Neural progenitor cell (in vitro differentiated cells): ENCODE results near the gene RNF11. TPM values are rescaled to one million over a fixed set of nuclear protein-coding genes. Genes with fewer than 3 reads are reported as not detected.

Experiments used
- DNase-seq: peaks from one replicate; pipeline ENCODE4 v3.0.0-alpha.2; 2016; ENCODE audit warnings: low spot score
- H2AFZ ChIP-seq: fragments of 200-600 bp; sonication (generic); replicated peaks from 2 replicates; pipeline ENCODE4 v1.6.1; 2016; ENCODE audit warnings: antibody characterized with exemption
- H3F3A ChIP-seq: fragments of 200-600 bp; sonication (generic); 2 replicates; pipeline ENCODE4 v1.6.1; 2016; ENCODE audit warnings: antibody characterized with exemption, low read depth
- H3K27ac ChIP-seq: fragments of 200-600 bp; sonication (generic); 2 replicates; pipeline ENCODE4 v1.5.1; 2016; ENCODE audit warnings: mild to moderate bottlenecking
- H3K27me3 ChIP-seq: fragments of 200-600 bp; sonication (generic); 2 replicates; pipeline ENCODE4 v1.6.1; 2016; ENCODE audit warnings: mild to moderate bottlenecking, moderate library complexity
- H3K36me3 ChIP-seq: fragments of 200-600 bp; sonication (generic); 2 replicates; pipeline ENCODE4 v1.5.1; 2016
- H3K4me1 ChIP-seq: fragments of 200-600 bp; sonication (generic); 2 replicates; pipeline ENCODE4 v1.6.1; 2016; ENCODE audit warnings: mixed run types
- H3K4me2 ChIP-seq: fragments of 200-600 bp; sonication (generic); 2 replicates; pipeline ENCODE4 v1.6.1; 2016
- H3K4me3 ChIP-seq: fragments of 200-600 bp; sonication (generic); 2 replicates; pipeline ENCODE4 v1.5.1; 2016
- H3K79me2 ChIP-seq: fragments of 200-600 bp; sonication (generic); 2 replicates; pipeline ENCODE4 v1.6.1; 2016; ENCODE audit warnings: low read depth
- H3K9ac ChIP-seq: fragments of 200-600 bp; sonication (generic); 2 replicates; pipeline ENCODE4 v1.6.1; 2016
- H3K9me3 ChIP-seq: fragments of 200-600 bp; sonication (generic); 2 replicates; pipeline ENCODE4 v1.5.1; 2016; ENCODE audit warnings: low read depth
- H4K20me1 ChIP-seq: fragments of 200-600 bp; sonication (generic); 2 replicates; pipeline ENCODE4 v1.6.1; 2016; ENCODE audit warnings: low read depth
- H3K27ac Mint-ChIP-seq: 3 replicates; pipeline ENCODE4 v1.8.0; 2021; ENCODE audit warnings: mixed read lengths
- H3K27me3 Mint-ChIP-seq: 2 replicates; pipeline ENCODE4 v1.8.0; 2022; ENCODE audit warnings: low read depth, mild to moderate bottlenecking, inconsistent platforms, moderate library complexity, mixed read lengths; ENCODE audit not compliant: insufficient read depth
- H3K36me3 Mint-ChIP-seq: 3 replicates; pipeline ENCODE4 v1.8.0; 2021; ENCODE audit warnings: mixed read lengths
- H3K4me1 Mint-ChIP-seq: 3 replicates; pipeline ENCODE4 v1.8.0; 2021; ENCODE audit warnings: mixed read lengths
- H3K4me3 Mint-ChIP-seq: 3 replicates; pipeline ENCODE4 v1.8.0; 2021; ENCODE audit warnings: mild to moderate bottlenecking, moderate library complexity, mixed read lengths
- H3K9me3 Mint-ChIP-seq: 3 replicates; pipeline ENCODE4 v1.8.0; 2020; ENCODE audit warnings: mixed read lengths
- EZH2 ChIP-seq: fragments of 200-600 bp; sonication (generic); IDR thresholded peaks from 2 replicates; pipeline ENCODE4 v1.6.1; 2017; ENCODE audit warnings: antibody characterized with exemption, mild to moderate bottlenecking, moderate library complexity
- EZH2phosphoT487 ChIP-seq: fragments of 200-600 bp; sonication (generic); IDR thresholded peaks from 2 replicates; pipeline ENCODE4 v1.6.1; 2017; ENCODE audit warnings: antibody characterized with exemption
- total RNA-seq: library from RNA; depleted of rRNA; stranded (reverse); fragments of >200 nt; gene quantifications from 2 replicates; pipeline ENCODE4 v1.2.3, GENCODE V29; 2015; ENCODE audit warnings: low replicate concordance
- TF ChIP-seq, protein P1 (sequence below): fragments of 200-600 bp; sonication (generic); IDR thresholded peaks from 2 replicates; pipeline ENCODE4 v1.5.1; 2017; ENCODE audit warnings: antibody characterized with exemption, mild to moderate bottlenecking

RNF11 gene
- total RNA-seq, 1 donor from 2014 or later: 108 TPM

GRCh38 chr1:51283979-51284378 lies 47.9 kb downstream of the RNF11 start:
- Histone ChIP-seq H3K4me2 (peak overlapping the region; percentile 54), H3K27ac (no peak overlapping the region), H3K27me3 (no peaks in the 10 kb centered on the region), H3K4me3 (no peak overlapping the region), H3K36me3 (no peaks in the 10 kb centered on the region), H2AFZ (no peak overlapping the region), H4K20me1 (peaks cover 7% of the 10 kb centered on the region), H3F3A (peaks cover 11% of the 10 kb centered on the region), H3K4me1 (peaks cover 12% of the 10 kb centered on the region), H3K9ac (no peak overlapping the region), H3K9me3 (no peaks in the 10 kb centered on the region), H3K79me2 (no peaks in the 10 kb centered on the region)
- DNase-seq: no peak
- H3K27ac Mint-ChIP-seq: no peak overlapping the region
- no peak overlapping the region for H3K4me3 Mint-ChIP-seq
- peaks cover 2% of the 10 kb centered on the region for H3K36me3 Mint-ChIP-seq
- TF ChIP-seq, protein P1, sequence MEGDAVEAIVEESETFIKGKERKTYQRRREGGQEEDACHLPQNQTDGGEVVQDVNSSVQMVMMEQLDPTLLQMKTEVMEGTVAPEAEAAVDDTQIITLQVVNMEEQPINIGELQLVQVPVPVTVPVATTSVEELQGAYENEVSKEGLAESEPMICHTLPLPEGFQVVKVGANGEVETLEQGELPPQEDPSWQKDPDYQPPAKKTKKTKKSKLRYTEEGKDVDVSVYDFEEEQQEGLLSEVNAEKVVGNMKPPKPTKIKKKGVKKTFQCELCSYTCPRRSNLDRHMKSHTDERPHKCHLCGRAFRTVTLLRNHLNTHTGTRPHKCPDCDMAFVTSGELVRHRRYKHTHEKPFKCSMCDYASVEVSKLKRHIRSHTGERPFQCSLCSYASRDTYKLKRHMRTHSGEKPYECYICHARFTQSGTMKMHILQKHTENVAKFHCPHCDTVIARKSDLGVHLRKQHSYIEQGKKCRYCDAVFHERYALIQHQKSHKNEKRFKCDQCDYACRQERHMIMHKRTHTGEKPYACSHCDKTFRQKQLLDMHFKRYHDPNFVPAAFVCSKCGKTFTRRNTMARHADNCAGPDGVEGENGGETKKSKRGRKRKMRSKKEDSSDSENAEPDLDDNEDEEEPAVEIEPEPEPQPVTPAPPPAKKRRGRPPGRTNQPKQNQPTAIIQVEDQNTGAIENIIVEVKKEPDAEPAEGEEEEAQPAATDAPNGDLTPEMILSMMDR: no peak
- no peak for TF ChIP-seq EZH2phosphoT487
- no peak for TF ChIP-seq EZH2
- no peaks in the 10 kb centered on the region for H3K27me3 Mint-ChIP-seq
- no peaks in the 10 kb centered on the region for H3K9me3 Mint-ChIP-seq
- peaks cover 7% of the 10 kb centered on the region for H3K4me1 Mint-ChIP-seq

DNA sequence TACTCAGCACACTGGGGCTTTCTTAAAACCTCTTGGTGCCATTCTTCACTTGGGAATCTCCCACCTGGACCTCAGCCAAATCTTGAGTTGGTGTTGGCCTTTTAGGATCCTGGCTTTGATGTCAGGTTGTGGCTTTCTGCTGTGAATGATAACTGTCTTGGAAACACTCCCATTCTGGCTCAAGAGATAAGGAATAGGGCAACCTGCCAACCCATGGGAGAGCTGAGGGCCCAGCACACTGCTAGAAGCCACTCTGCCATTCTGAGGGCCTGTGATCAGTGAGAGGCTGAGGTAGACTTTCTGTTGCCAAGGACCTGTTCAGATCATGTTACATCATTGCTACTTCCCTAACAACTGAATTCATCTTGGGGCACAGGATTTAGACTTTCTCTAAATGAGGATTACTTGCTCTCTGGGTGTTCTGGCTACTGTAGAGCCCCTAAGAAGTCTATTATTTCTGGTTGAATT lies 48.4 kb downstream of the RNF11 start:
- H3K27ac Mint-ChIP-seq: peak overlapping the region; percentile 33
- TF ChIP-seq EZH2phosphoT487 (no peak), EZH2 (no peak)
- TF ChIP-seq, protein P1: no peak
- no peak overlapping the region for H2AFZ ChIP-seq
- no peaks in the 10 kb centered on the region for H3K79me2 ChIP-seq
- H3K4me3 Mint-ChIP-seq: no peak overlapping the region
- H3K36me3 Mint-ChIP-seq: peaks cover 2% of the 10 kb centered on the region
- peak overlapping the region; percentile 54 for H3K4me2 ChIP-seq
- H3K4me3 ChIP-seq: no peak overlapping the region
- H3K36me3 ChIP-seq: no peaks in the 10 kb centered on the region
- no peaks in the 10 kb centered on the region for H3K9me3 Mint-ChIP-seq
- no peak overlapping the region for H3K27ac ChIP-seq
- H3K4me1 ChIP-seq: peaks cover 12% of the 10 kb centered on the region
- H3F3A ChIP-seq: peaks cover 11% of the 10 kb centered on the region
- peaks cover 7% of the 10 kb centered on the region for H4K20me1 ChIP-seq
- DNase-seq: peak; percentile 40
- H3K4me1 Mint-ChIP-seq: peaks cover 7% of the 10 kb centered on the region
- no peaks in the 10 kb centered on the region for H3K27me3 ChIP-seq
- H3K9me3 ChIP-seq: no peaks in the 10 kb centered on the region
- peaks cover 2% of the 10 kb centered on the region for H3K27me3 Mint-ChIP-seq
- H3K9ac ChIP-seq: no peak overlapping the region

GRCh38 chr1:51285055-51285454 lies 49.0 kb downstream of the RNF11 start:
- H3K79me2 ChIP-seq: no peaks in the 10 kb centered on the region
- H3K36me3 ChIP-seq: no peaks in the 10 kb centered on the region
- no peak for TF ChIP-seq EZH2
- TF ChIP-seq EZH2phosphoT487: no peak
- TF ChIP-seq, protein P1: no peak
- H3K4me1 Mint-ChIP-seq: peaks cover 7% of the 10 kb centered on the region
- peaks cover 7% of the 10 kb centered on the region for H4K20me1 ChIP-seq
- no peaks in the 10 kb centered on the region for H3K9me3 Mint-ChIP-seq
- no peak overlapping the region for H3K27ac ChIP-seq
- peaks cover 12% of the 10 kb centered on the region for H3K4me1 ChIP-seq
- H2AFZ ChIP-seq: no peak overlapping the region
- H3K4me2 ChIP-seq: peak overlapping the region; percentile 54
- H3K27me3 Mint-ChIP-seq: peaks cover 3% of the 10 kb centered on the region
- H3K36me3 Mint-ChIP-seq: peaks cover 2% of the 10 kb centered on the region
- H3K9ac ChIP-seq: no peak overlapping the region
- no peaks in the 10 kb centered on the region for H3K9me3 ChIP-seq
- no peaks in the 10 kb centered on the region for H3K27me3 ChIP-seq
- DNase-seq: no peak
- no peak overlapping the region for H3K27ac Mint-ChIP-seq
- no peak overlapping the region for H3K4me3 ChIP-seq
- H3K4me3 Mint-ChIP-seq: no peak overlapping the region
- peaks cover 11% of the 10 kb centered on the region for H3F3A ChIP-seq
